Retinal pigment epithelial cell (primary cell): ENCODE measurements around the gene CDH3.

Source experiments
- DNase-seq: peaks from one replicate; pipeline ENCODE4 v3.0.0-alpha.2; 2010; ENCODE audit warnings: low read depth
- H3K4me3 ChIP-seq: 2 replicates; pipeline ENCODE4 v1.5.1; 2011; ENCODE audit warnings: mild to moderate bottlenecking, low read length, control low read depth, moderate library complexity
- CTCF ChIP-seq: conservative IDR thresholded peaks from 2 replicates; pipeline ENCODE4 v1.5.1; 2011; ENCODE audit warnings: low read depth, low read length, control low read depth, inconsistent platforms

The CDH3 gene

GRCh38 chr16:68744744-68745280, 99.7 kb downstream of the CDH3 start:
- DNase-seq: no peak
- no peak for TF ChIP-seq CTCF
- no peak overlapping the region for H3K4me3 ChIP-seq

GRCh38 chr16:68746951-68747350, 101.8 kb downstream of the CDH3 start:
- H3K4me3 ChIP-seq: no peak overlapping the region
- no peak for TF ChIP-seq CTCF
- no peak for DNase-seq

- H3K4me3 ChIP-seq: no peak overlapping the region
- no peak for DNase-seq
- TF ChIP-seq CTCF: no peak
Measured at GRCh38 chr16:68749432-68749831, 104.3 kb downstream of the CDH3 start.
